ENCODE data around the gene RNF222. TPM values are rescaled to one million over a fixed set of nuclear protein-coding genes. Genes with fewer than 3 reads are reported as not detected.
A peak's percentile ranks its signal among the peaks of the same experiment; 100 is the strongest.

Gene RNF222
- total and polyA plus RNA-seq, 10 of the 15 experiments (the other 5 are each of a cell fraction or from before 2014, with no cell fraction given), result not detected

DNA sequence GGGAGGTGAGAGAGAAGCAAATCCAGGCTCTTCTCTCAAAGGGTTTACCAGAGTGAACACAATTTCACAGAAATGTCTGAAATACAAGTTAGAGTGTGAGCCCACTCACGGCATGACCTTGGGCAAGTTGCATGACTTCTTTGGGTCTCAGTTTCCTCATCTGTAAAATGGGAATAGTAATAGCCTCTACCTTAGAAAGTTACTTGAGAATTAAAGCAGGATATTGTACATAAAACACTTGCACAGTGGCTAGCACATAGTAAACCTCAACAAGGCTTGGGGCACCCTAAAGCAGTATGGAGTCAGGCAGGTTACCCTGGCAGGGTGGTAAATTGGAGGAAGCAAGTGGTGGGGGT is 13.2 kb upstream of the RNF222 start (continued):
- TF ChIP-seq CREM (IDR thresholded peaks at IDR 0.05; ENCODE audit: low read depth), result no peak

DNA sequence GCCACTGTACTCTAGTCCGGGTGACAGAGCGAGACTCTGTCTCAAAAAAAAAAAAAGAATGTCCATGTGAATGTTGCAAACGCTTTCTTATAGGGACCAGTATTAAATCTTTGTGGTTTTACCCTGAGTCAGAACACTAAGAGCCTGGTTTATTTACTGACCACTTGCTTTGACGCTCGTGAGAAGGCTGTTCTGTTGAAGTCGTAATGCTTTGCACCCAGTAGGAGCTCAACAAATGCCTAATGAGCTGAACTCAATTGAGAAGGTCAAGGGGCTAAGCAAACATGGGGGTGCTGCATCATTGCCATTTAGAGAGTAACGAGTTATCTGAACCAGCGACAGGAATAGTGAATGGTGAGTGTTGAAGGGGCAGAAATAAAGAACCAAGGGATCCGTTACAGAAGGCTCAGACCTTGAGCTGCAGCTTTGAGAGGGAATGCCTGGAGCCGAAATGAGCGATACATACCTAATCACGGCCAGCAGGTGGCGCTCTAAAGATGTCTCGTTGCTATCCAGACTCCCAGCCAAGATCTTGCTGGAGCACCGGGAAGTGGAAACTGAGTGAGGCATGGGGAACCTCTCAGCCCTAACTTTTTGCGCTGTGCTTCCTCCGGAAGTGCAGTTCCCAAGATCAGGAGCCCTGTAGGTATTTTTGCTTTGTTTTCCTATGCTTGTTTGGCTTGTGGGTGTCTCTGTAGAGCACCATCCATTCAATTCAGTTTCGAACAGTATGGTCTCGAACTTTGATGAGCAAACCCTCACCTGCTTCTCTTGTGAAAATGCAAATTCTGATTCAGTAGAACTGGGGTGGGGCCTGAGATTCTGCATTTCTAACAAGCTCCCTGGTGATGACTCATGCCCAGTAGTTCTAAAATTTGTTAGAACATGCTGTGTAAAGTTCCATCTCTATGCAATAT is 12.6 kb upstream of the RNF222 start:
- in situ Hi-C loops (cut with MboI) (loop anchor here (5.0 to 10.0 kb wide), 2 partner anchors 337 to 605 kb away; no protein-coding TSS in a partner anchor), intact Hi-C loops (cut with micrococcal nuclease; ENCODE audit: unreplicated experiment) (loop anchor here (1.0 to 10.0 kb wide), 3 partner anchors 336 to 485 kb away; no protein-coding TSS in a partner anchor)
- Histone ChIP-seq H3K9me3 (replicated peaks; ENCODE audit: control insufficient read depth, insufficient read depth, low read length) (no peaks in the 10 kb centered on the region), H3K79me2 (ENCODE audit: control insufficient read depth, insufficient read depth, low read length) (no peaks in the 10 kb centered on the region), H3K27ac (ENCODE audit: control insufficient read depth, insufficient read depth) (no peak overlapping the region), H3K27me3 (replicated peaks in 1 of 2; ENCODE audit: control insufficient read depth in 2 of 2, insufficient read depth in 2 of 2, low read length in 1 of 2) (peaks cover 0 to 4% of the 10 kb centered on the region in 2 experiments; a peak in 3 of 4 replicates), H3K4me1 (ENCODE audit: control insufficient read depth, insufficient read depth, low read length) (no peaks in the 10 kb centered on the region), H4K20me1 (ENCODE audit: control insufficient read depth, insufficient read depth) (no peaks in the 10 kb centered on the region), H3K36me3 (ENCODE audit: control insufficient read depth in 2 of 2, insufficient read depth in 2 of 2, low read length in 1 of 2) (no peaks in the 10 kb centered on the region), H3K9ac (ENCODE audit: control insufficient read depth, insufficient read depth, low read length) (no peak overlapping the region), H3K4me3 (no peak overlapping the region), H3K4me2 (ENCODE audit: control insufficient read depth, insufficient read depth) (no peak overlapping the region), H2AFZ (ENCODE audit: control insufficient read depth, low read depth, low read length) (no peak overlapping the region; the same call in 1 of the 2 replicates)
- DNase-seq (ENCODE audit: low read depth, low spot score) (peak; percentile 17), FAIRE-seq (peak; percentile 81), ATAC-seq (peak; percentile 90)
- 9% methylated on average over 18 of the region's 19 CpGs for WGBS (ENCODE audit: insufficient coverage, insufficient replicate concordance, low lambda C conversion rate, missing lambda C conversion rate)
- ChIA-PET RAD21 (ENCODE audit: unreplicated experiment) (interaction anchor here (0.8 to 2.1 kb wide), 12 partner anchors 16 to 587 kb away, joined by 3 to 34 read pairs (median 4); partner anchors contain the start of gene NDEL1), POLR2A (interaction anchor here (0.7 kb wide), 1 partner anchor 71 kb away, joined by 3 read pairs; no protein-coding TSS in a partner anchor), SMC1A (ENCODE audit: uncharacterized antibody, unreplicated experiment) (interaction anchor here (0.5 to 1.8 kb wide), 24 partner anchors 11 to 1149 kb away, joined by 3 to 20 read pairs (median 4); no protein-coding TSS in a partner anchor), CTCF (interaction anchor here (0.6 to 3.3 kb wide), 32 partner anchors 9 to 1145 kb away, joined by 3 to 67 read pairs (median 4); partner anchors contain the start of genes NDEL1 and RNF222)
- no TSS peak for BruUV-seq (replicated peaks)
- TF ChIP-seq ZSCAN29 (IDR thresholded peaks at IDR 0.05) (no peak), IKZF2 (IDR thresholded peaks at IDR 0.05) (0 out of 4 replicates have a peak, but pooled peaks of 1 of the 2 experiments have one; percentile 11), RUNX3 (IDR thresholded peaks at IDR 0.05; ENCODE audit: low read length) (peak; percentile 52), FOXM1 (IDR thresholded peaks at IDR 0.05; ENCODE audit: low read depth, low read length) (no peak), SMC3 (IDR thresholded peaks at IDR 0.05; ENCODE audit: borderline replicate concordance, low read length) (peak; percentile 83), FOXK2 (IDR thresholded peaks at IDR 0.05) (no peak), STAT1 (conservative IDR thresholded peaks at IDR 0.05) (no peak), NR2C1 (IDR thresholded peaks at IDR 0.05) (no peak), EED (IDR thresholded peaks at IDR 0.05; ENCODE audit: low read depth) (no peak), CEBPZ (IDR thresholded peaks at IDR 0.05; ENCODE audit: low read depth, low read length) (no peak)
- TF ChIP-seq, protein P1, sequence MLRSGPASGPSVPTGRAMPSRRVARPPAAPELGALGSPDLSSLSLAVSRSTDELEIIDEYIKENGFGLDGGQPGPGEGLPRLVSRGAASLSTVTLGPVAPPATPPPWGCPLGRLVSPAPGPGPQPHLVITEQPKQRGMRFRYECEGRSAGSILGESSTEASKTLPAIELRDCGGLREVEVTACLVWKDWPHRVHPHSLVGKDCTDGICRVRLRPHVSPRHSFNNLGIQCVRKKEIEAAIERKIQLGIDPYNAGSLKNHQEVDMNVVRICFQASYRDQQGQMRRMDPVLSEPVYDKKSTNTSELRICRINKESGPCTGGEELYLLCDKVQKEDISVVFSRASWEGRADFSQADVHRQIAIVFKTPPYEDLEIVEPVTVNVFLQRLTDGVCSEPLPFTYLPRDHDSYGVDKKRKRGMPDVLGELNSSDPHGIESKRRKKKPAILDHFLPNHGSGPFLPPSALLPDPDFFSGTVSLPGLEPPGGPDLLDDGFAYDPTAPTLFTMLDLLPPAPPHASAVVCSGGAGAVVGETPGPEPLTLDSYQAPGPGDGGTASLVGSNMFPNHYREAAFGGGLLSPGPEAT (IDR thresholded peaks at IDR 0.05; ENCODE audit: low read depth), result no peak
- TF ChIP-seq, protein P2, sequence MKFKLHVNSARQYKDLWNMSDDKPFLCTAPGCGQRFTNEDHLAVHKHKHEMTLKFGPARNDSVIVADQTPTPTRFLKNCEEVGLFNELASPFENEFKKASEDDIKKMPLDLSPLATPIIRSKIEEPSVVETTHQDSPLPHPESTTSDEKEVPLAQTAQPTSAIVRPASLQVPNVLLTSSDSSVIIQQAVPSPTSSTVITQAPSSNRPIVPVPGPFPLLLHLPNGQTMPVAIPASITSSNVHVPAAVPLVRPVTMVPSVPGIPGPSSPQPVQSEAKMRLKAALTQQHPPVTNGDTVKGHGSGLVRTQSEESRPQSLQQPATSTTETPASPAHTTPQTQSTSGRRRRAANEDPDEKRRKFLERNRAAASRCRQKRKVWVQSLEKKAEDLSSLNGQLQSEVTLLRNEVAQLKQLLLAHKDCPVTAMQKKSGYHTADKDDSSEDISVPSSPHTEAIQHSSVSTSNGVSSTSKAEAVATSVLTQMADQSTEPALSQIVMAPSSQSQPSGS (IDR thresholded peaks at IDR 0.05; ENCODE audit: low read length), result no peak
